H1 (cell line): ENCODE results near the gene VIM. TPM values are rescaled to one million over a fixed set of nuclear protein-coding genes. Genes with fewer than 3 reads are reported as not detected.

Experiments used
- CTCF ChIA-PET: fragments of 300-600 bp; sonication (Branson Sonifier 250); formaldehyde crosslinking; loops from one replicate; lab custom pipeline; 2021; ENCODE audit not compliant: partially characterized antibody; lab: Charles Lee
- POLR2A ChIA-PET: fragments of 300-600 bp; sonication (Branson Sonifier 250); formaldehyde crosslinking; loops from one replicate; lab custom pipeline; 2021; ENCODE audit warnings: inconsistent platforms; ENCODE audit not compliant: partially characterized antibody; lab: Charles Lee
- DNase-seq, 2 experiments: peaks; one replicate each; pipeline versions ENCODE4 v3.0.0 to v3.0.0-alpha.2; 2010 to 2022; ENCODE audit warnings: low spot score in 2 of 2, low read depth in 1 of 2, mixed read lengths in 1 of 2
- FAIRE-seq: peaks from 2 replicates; lab custom pipeline; 2011; peaks lifted over from hg19 to GRCh38; lab: Jason Lieb, UNC
- H2AFZ ChIP-seq: 2 replicates; pipeline ENCODE4 v1.8.1; 2012; ENCODE audit warnings: low read length, inconsistent platforms
- H2AK5ac ChIP-seq: 2 replicates; pipeline ENCODE4 v1.6.1; 2013; ENCODE audit warnings: low read depth, low read length
- H2BK120ac ChIP-seq: replicated peaks from 2 replicates; pipeline ENCODE3; 2013; ENCODE audit warnings: low read depth, low read length, inconsistent platforms
- H2BK12ac ChIP-seq: 2 replicates; pipeline ENCODE4 v1.6.1; 2013; ENCODE audit warnings: low read depth, low read length
- H2BK15ac ChIP-seq: 2 replicates; pipeline ENCODE4 v1.6.1; 2013; ENCODE audit warnings: low read length
- H2BK20ac ChIP-seq: 2 replicates; pipeline ENCODE4 v1.6.1; 2013; ENCODE audit warnings: low read length
- H2BK5ac ChIP-seq: 2 replicates; pipeline ENCODE4 v1.6.1; 2013; ENCODE audit warnings: low read depth, low read length
- H3K14ac ChIP-seq: 2 replicates; pipeline ENCODE4 v1.6.1; 2013; ENCODE audit warnings: inconsistent platforms; ENCODE audit not compliant: insufficient read length
- H3K18ac ChIP-seq: 2 replicates; pipeline ENCODE4 v1.6.1; 2013; ENCODE audit warnings: low read length; ENCODE audit errors: extremely low read depth
- H3K23ac ChIP-seq: 2 replicates; pipeline ENCODE4 v1.6.1; 2013; ENCODE audit warnings: inconsistent platforms; ENCODE audit not compliant: insufficient read length
- H3K23me2 ChIP-seq: 2 replicates; pipeline ENCODE4 v1.6.1; 2013; ENCODE audit warnings: low read depth, low read length
- H3K27ac ChIP-seq: 2 replicates; pipeline ENCODE4 v1.6.1; 2011; ENCODE audit warnings: low read depth, low read length, inconsistent platforms
- H3K27me3 ChIP-seq, 4 experiments: replicated peaks in 1 of 4; 1 replicate in 1 of 4; 2 replicates in 3 of 4; pipeline versions ENCODE4 v1.6.1 to v1.8.1; 2011 to 2013; ENCODE audit warnings: low read length in 3 of 4, mild to moderate bottlenecking in 3 of 4, inconsistent platforms in 2 of 4, mixed read lengths in 2 of 4, moderate library complexity in 1 of 4; ENCODE audit not compliant: control insufficient read depth in 3 of 4, insufficient read depth in 3 of 4; ENCODE audit errors: extremely low read depth in 1 of 4
- H3K36me3 ChIP-seq, 4 experiments: 2 replicates each; pipeline versions ENCODE4 v1.6.1 to v1.8.1; 2011 to 2013; ENCODE audit warnings: mild to moderate bottlenecking in 4 of 4, low read length in 3 of 4, moderate library complexity in 2 of 4, control low read depth in 1 of 4, inconsistent platforms in 1 of 4; ENCODE audit not compliant: insufficient read depth in 4 of 4, control insufficient read depth in 2 of 4
- H3K4ac ChIP-seq: replicated peaks from 2 replicates; pipeline ENCODE3; 2013; ENCODE audit warnings: low read length, low read depth, mixed read lengths, inconsistent platforms; ENCODE audit not compliant: insufficient read length
- H3K4me1 ChIP-seq, 4 experiments: replicated peaks in 1 of 4; 1 replicate in 1 of 4; 2 replicates in 3 of 4; pipeline versions ENCODE4 v1.6.1 to v1.8.1; 2011 to 2013; ENCODE audit warnings: low read length in 3 of 4, inconsistent platforms in 2 of 4, mixed read lengths in 1 of 4; ENCODE audit not compliant: insufficient read depth in 4 of 4, control insufficient read depth in 3 of 4
- H3K4me2 ChIP-seq, 2 experiments: 2 replicates each; pipeline versions ENCODE4 v1.6.1 to v1.8.1; 2011 to 2013; ENCODE audit warnings: low read depth in 2 of 2, low read length in 2 of 2, control low read depth in 1 of 2, inconsistent platforms in 1 of 2, mild to moderate bottlenecking in 1 of 2; ENCODE audit not compliant: insufficient read depth in 1 of 2
- H3K4me3 ChIP-seq, 4 experiments: fragments of 200-600, 300-600 bp in 1 of 4; sonication (generic), shearing (Covaris generic), sonication (Bioruptor Twin) in 1 of 4; 2 replicates each; pipeline versions ENCODE4 v1.5.1 to v1.8.1; 2011 to 2016; ENCODE audit warnings: low read length in 4 of 4, low read depth in 3 of 4, control low read depth in 2 of 4, inconsistent platforms in 2 of 4, mild to moderate bottlenecking in 2 of 4, mixed read lengths in 1 of 4, moderate library complexity in 1 of 4; ENCODE audit not compliant: insufficient read depth in 2 of 4; ENCODE audit errors: extremely low read depth in 1 of 4
- H3K56ac ChIP-seq: replicated peaks from 2 replicates; pipeline ENCODE3; 2013; ENCODE audit warnings: low read depth, mild to moderate bottlenecking, mixed read lengths, low read length, inconsistent platforms; ENCODE audit not compliant: insufficient read length
- H3K79me1 ChIP-seq: 2 replicates; pipeline ENCODE4 v1.6.1; 2013; ENCODE audit warnings: low read depth, low read length, control low read depth
- H3K79me2 ChIP-seq, 2 experiments: 2 replicates each; pipeline versions ENCODE4 v1.6.1 to v1.8.1; 2012 to 2013; ENCODE audit warnings: low read length in 2 of 2, mild to moderate bottlenecking in 2 of 2, inconsistent platforms in 1 of 2; ENCODE audit not compliant: insufficient read depth in 2 of 2, control insufficient read depth in 1 of 2
- H3K9ac ChIP-seq, 4 experiments: replicated peaks in 1 of 4; 1 replicate in 1 of 4; 2 replicates in 3 of 4; pipeline versions ENCODE4 v1.6.1 to v1.8.1; 2011 to 2013; ENCODE audit warnings: low read depth in 3 of 4, low read length in 3 of 4, control low read depth in 2 of 4, mild to moderate bottlenecking in 2 of 4, moderate library complexity in 2 of 4, inconsistent platforms in 1 of 4; ENCODE audit errors: extremely low read depth in 1 of 4
- H3K9me3 ChIP-seq, 2 experiments: 2 replicates each; pipeline versions ENCODE4 v1.6.1 to v1.8.1; 2012 to 2013; ENCODE audit warnings: mild to moderate bottlenecking in 2 of 2, moderate library complexity in 2 of 2, control low read depth in 1 of 2, inconsistent platforms in 1 of 2, low read depth in 1 of 2, low read length in 1 of 2, mixed read lengths in 1 of 2; ENCODE audit not compliant: insufficient read depth in 2 of 2
- H4K20me1 ChIP-seq, 2 experiments: replicated peaks in 1 of 2; 2 replicates each; pipeline versions ENCODE3 to v1.8.1; 2011 to 2013; ENCODE audit warnings: inconsistent platforms in 2 of 2, low read length in 2 of 2, mild to moderate bottlenecking in 1 of 2; ENCODE audit not compliant: insufficient read depth in 2 of 2, control insufficient read depth in 1 of 2
- H4K5ac ChIP-seq: 2 replicates; pipeline ENCODE4 v1.6.1; 2013; ENCODE audit warnings: low read length, low read depth, mixed read lengths, inconsistent platforms; ENCODE audit not compliant: insufficient read length
- H4K8ac ChIP-seq: 2 replicates; pipeline ENCODE4 v1.8.0; 2013; ENCODE audit warnings: mild to moderate bottlenecking, moderate library complexity, low read length, inconsistent platforms; ENCODE audit not compliant: insufficient read depth; ENCODE audit errors: extremely low read depth
- H4K91ac ChIP-seq: replicated peaks from 2 replicates; pipeline ENCODE3; 2013; ENCODE audit warnings: low read length, mixed read lengths, inconsistent platforms; ENCODE audit not compliant: insufficient read length
- ASH2L ChIP-seq: fragments of 200-600, 300-600 bp; sonication (generic); IDR thresholded peaks from one replicate; pipeline ENCODE4 v1.7.1; 2017; ENCODE audit warnings: low read length
- BACH1 ChIP-seq: IDR thresholded peaks from 2 replicates; pipeline ENCODE4 v1.6.1; 2012; ENCODE audit warnings: low read length, improper control_type of control experiment
- CHD2 ChIP-seq: IDR thresholded peaks from 2 replicates; pipeline ENCODE4 v1.6.1; 2012; ENCODE audit warnings: low read length, improper control_type of control experiment
- E2F6 ChIP-seq: IDR thresholded peaks from 2 replicates; pipeline ENCODE4 v1.6.1; 2012; ENCODE audit warnings: inconsistent platforms
- HDAC2 ChIP-seq, 2 experiments: fragments of 300-600 bp in 1 of 2; sonication (generic) in 1 of 2; IDR thresholded peaks; 2 replicates each; pipeline ENCODE4 v1.6.1; 2011 to 2012; ENCODE audit warnings: low read depth in 2 of 2, low read length in 2 of 2, mild to moderate bottlenecking in 2 of 2, moderate library complexity in 2 of 2, borderline replicate concordance in 1 of 2, inconsistent platforms in 1 of 2
- POLR2A ChIP-seq, 2 experiments: IDR thresholded peaks; 1 replicate in 1 of 2; 2 replicates in 1 of 2; pipeline ENCODE4 v1.6.1; 2011; ENCODE audit warnings: low read depth in 2 of 2, low read length in 2 of 2, mild to moderate bottlenecking in 2 of 2; ENCODE audit errors: control extremely low read depth in 1 of 2
- SP2 ChIP-seq: IDR thresholded peaks from 2 replicates; pipeline ENCODE4 v1.6.1; 2012; ENCODE audit warnings: mild to moderate bottlenecking, low read length, inconsistent platforms
- SP4 ChIP-seq: IDR thresholded peaks from 2 replicates; pipeline ENCODE4 v1.6.1; 2012; ENCODE audit warnings: low read length, inconsistent platforms
- WGBS, 2 experiments: shearing (Covaris generic) in 1 of 2; methylation state at CpG; one replicate each; pipeline versions ENCODE4 v1.1.6 to v1.1.7; 2013 to 2015; ENCODE audit warnings: low lambda C conversion rate in 2 of 2, mixed read lengths in 2 of 2, inconsistent platforms in 1 of 2, low coverage in 1 of 2, missing lambda C conversion rate in 1 of 2; ENCODE audit not compliant: insufficient replicate concordance in 2 of 2, insufficient coverage in 1 of 2, insufficient read length in 1 of 2; ENCODE audit errors: extremely low coverage in 1 of 2, missing lambda C conversion rate in 1 of 2; 5-methylcytosine and 5-hydroxymethylcytosine counted together
- polyA plus RNA-seq, 7 experiments: library from polyadenylated mRNA; depleted of rRNA in 3 of 7; stranded (reverse) in 5 of 7; unstranded in 2 of 7; fragments of >200 nt in 5 of 7; fragments of 200-250 nt in 2 of 7; gene quantifications; 1 replicate in 5 of 7; 2 replicates in 1 of 7; 4 replicates in 1 of 7; pipeline versions ENCODE4 v1.2.1 to v1.2.3, GENCODE V29; 2011 to 2013; ENCODE audit warnings: missing spikeins in 2 of 7, mixed read lengths in 2 of 7
- total RNA-seq: library from RNA; stranded (reverse); fragmentation: NEBNext Ultra II Directional; extraction: Animal tissue kit (Norgen Biotek cat#: 25700); gene quantifications from 2 replicates; pipeline ENCODE4 v1.2.1, GENCODE V29; 2021

The VIM gene
- total and polyA plus RNA-seq, 2 of the 8 experiments (the other 6 are each of a cell fraction or from before 2014, with no cell fraction given): 347 to 372 TPM

- no peaks in the 10 kb centered on the region for H4K20me1 ChIP-seq
- no peak overlapping the region for H2BK5ac ChIP-seq
- ChIA-PET CTCF (interaction anchor here (1.5 to 2.6 kb wide), 2 partner anchors 24 to 28 kb away, joined by 3 to 17 read pairs; no protein-coding TSS in a partner anchor), POLR2A (interaction anchor here (0.9 to 5.2 kb wide), 12 partner anchors 9 to 58 kb away, joined by 3 to 46 read pairs (median 9); partner anchors contain the start of gene VIM)
- H3K23ac ChIP-seq: no peak overlapping the region
- H3K14ac ChIP-seq: no peak overlapping the region
- H3K4ac ChIP-seq: no peak overlapping the region
- peak overlapping the region; percentile 77 to 86 for H3K4me2 ChIP-seq
- H2BK12ac ChIP-seq: no peak overlapping the region
- H3K4me1 ChIP-seq: peaks cover 0 to 13% (median 8%) of the 10 kb centered on the region in 4 experiments; a peak in 4 of 7 replicates
- peak overlapping the region; percentile 69 to 84 (median 78) for H3K4me3 ChIP-seq
- peak overlapping the region; percentile 74 for H4K5ac ChIP-seq
- no peaks in the 10 kb centered on the region for H3K27me3 ChIP-seq
- peak overlapping the region; percentile 83 for H3K27ac ChIP-seq
- peak overlapping the region in 3 of 4 experiments; percentile 73 to 88 (median 85); a peak in 6 of 7 replicates for H3K9ac ChIP-seq
- H3K23me2 ChIP-seq: peaks cover 7% of the 10 kb centered on the region; the same call in 1 of the 2 replicates
- H2AFZ ChIP-seq: peak overlapping the region; percentile 47
- no peak overlapping the region for H2BK20ac ChIP-seq
- H3K18ac ChIP-seq: peak overlapping the region; percentile 57; the same call in 1 of the 2 replicates
- H4K91ac ChIP-seq: no peak overlapping the region
- H3K9me3 ChIP-seq: no peaks in the 10 kb centered on the region
- no peak overlapping the region for H2BK120ac ChIP-seq
- no peak overlapping the region for H2BK15ac ChIP-seq
- no peaks in the 10 kb centered on the region for H3K36me3 ChIP-seq
- peaks cover 0 to 28% of the 10 kb centered on the region in 2 experiments; a peak in 3 of 4 replicates for H3K79me2 ChIP-seq
- peak; percentile 32 for FAIRE-seq
- 14% methylated on average over 3 of the region's 3 CpGs; no CpG with 5 or more reads in 1 of the 2 experiments for WGBS, 2 experiments
- H3K79me1 ChIP-seq: no peaks in the 10 kb centered on the region
- no peak for DNase-seq
- no peak overlapping the region; the same call in 1 of the 2 replicates for H4K8ac ChIP-seq
- H2AK5ac ChIP-seq: no peak overlapping the region
- no peak for TF ChIP-seq CHD2
- no peak for TF ChIP-seq BACH1
- peak; percentile 61 for TF ChIP-seq ASH2L
- TF ChIP-seq SP4: peak; percentile 32; the same call in 1 of the 2 replicates
- no peak for TF ChIP-seq SP2
- no peak for TF ChIP-seq E2F6
- no peak for TF ChIP-seq POLR2A (IDR thresholded peaks at IDR 0.05; ENCODE audit: control extremely low read depth in 1 of 2, low read depth in 2 of 2, low read length in 2 of 2)
- TF ChIP-seq HDAC2 (IDR thresholded peaks at IDR 0.05; ENCODE audit: borderline replicate concordance in 1 of 2, low read depth in 2 of 2, low read length in 2 of 2): no peak
- TF ChIP-seq, all 59 proteins: peak for 2
- no peak overlapping the region for H3K56ac ChIP-seq
Measured at GRCh38 chr10:17201794-17202116, 26.3 kb upstream of the VIM start.
